CD4-positive, alpha-beta T cell (primary cell): Measurements from ENCODE around the gene MEGF11. TPM values are rescaled to one million over a fixed set of nuclear protein-coding genes. Genes with fewer than 3 reads are reported as not detected.

ENCODE experiments used
- ATAC-seq: fragments of 200-7000 bp; cut with Tn5 transposase; one replicate; pipeline ENCODE4 v1.10.0; 2022; ENCODE audit warnings: mild to moderate bottlenecking; ENCODE audit not compliant: poor library complexity
- CTCF ChIA-PET: fragments of 350-600 bp; sonication (Branson Sonifier 250); formaldehyde crosslinking; loops from one replicate; lab custom pipeline; 2021; ENCODE audit warnings: antibody characterized with exemption, inconsistent platforms; lab: Charles Lee
- POLR2A ChIA-PET: fragments of 350-600 bp; sonication (Branson Sonifier 250); formaldehyde crosslinking; loops from one replicate; lab custom pipeline; 2021; ENCODE audit warnings: antibody characterized with exemption, inconsistent platforms; lab: Charles Lee
- DNase-seq, 14 experiments: peaks; one replicate each; pipeline ENCODE4 v3.0.0-alpha.2; 2013 to 2020; ENCODE audit warnings: mixed read lengths in 2 of 14
- H3K27ac ChIP-seq, 2 donors: one replicate each; pipeline versions ENCODE4 v1.5.1 to v1.7.0; 2013; ENCODE audit warnings: low read length in 2 of 2, low read depth in 1 of 2, mild to moderate bottlenecking in 1 of 2
- H3K27me3 ChIP-seq, 2 experiments: 1 replicate in 1 of 2; 2 replicates in 1 of 2; pipeline versions ENCODE4 v1.6.1 to v1.7.0; 2013; ENCODE audit warnings: low read length in 2 of 2, control low read depth in 1 of 2, mild to moderate bottlenecking in 1 of 2, moderate library complexity in 1 of 2; ENCODE audit not compliant: insufficient read depth in 2 of 2, control insufficient read depth in 1 of 2
- H3K36me3 ChIP-seq: one replicate; pipeline ENCODE4 v1.6.1; 2013; ENCODE audit warnings: low read length, control low read depth; ENCODE audit not compliant: insufficient read depth
- H3K4me1 ChIP-seq: one replicate; pipeline ENCODE4 v1.6.1; 2013; ENCODE audit warnings: low read length, control low read depth; ENCODE audit not compliant: insufficient read depth
- H3K4me3 ChIP-seq: one replicate; pipeline ENCODE4 v1.5.1; 2013; ENCODE audit warnings: mild to moderate bottlenecking, low read length, moderate library complexity
- H3K9me3 ChIP-seq, 2 experiments: 1 replicate in 1 of 2; 2 replicates in 1 of 2; pipeline versions ENCODE4 v1.6.1 to v1.7.0; 2013; ENCODE audit warnings: low read length in 2 of 2, mild to moderate bottlenecking in 2 of 2, control low read depth in 1 of 2, moderate library complexity in 1 of 2; ENCODE audit not compliant: control insufficient read depth in 1 of 2, insufficient read depth in 1 of 2
- H3K27ac Mint-ChIP-seq: one replicate; pipeline ENCODE4 v1.8.0; 2020; ENCODE audit warnings: mixed read lengths
- H3K27me3 Mint-ChIP-seq: one replicate; pipeline ENCODE4 v1.8.0; 2021; ENCODE audit warnings: mixed read lengths
- H3K36me3 Mint-ChIP-seq: one replicate; pipeline ENCODE4 v1.8.0; 2021; ENCODE audit warnings: low read depth, mixed read lengths
- H3K4me1 Mint-ChIP-seq: one replicate; pipeline ENCODE4 v1.8.0; 2021; ENCODE audit warnings: low read depth, mixed read lengths
- H3K4me3 Mint-ChIP-seq: one replicate; pipeline ENCODE4 v1.8.0; 2020; ENCODE audit warnings: mild to moderate bottlenecking, mixed read lengths
- H3K9me3 Mint-ChIP-seq: one replicate; pipeline ENCODE4 v1.8.0; 2020; ENCODE audit warnings: mixed read lengths
- intact Hi-C, 2 experiments: fragments of 100-400 bp; cut with DNase I in 1 of 2; cut with micrococcal nuclease in 1 of 2; formaldehyde crosslinking; loops; one replicate each; pipeline versions ENCODE4 v1.15.1 to v1.9.0; 2023 to 2025; cut with DNase I, micrococcal nuclease
- total RNA-seq, 174 experiments: library from RNA in 2 of 174; stranded (reverse) in 2 of 174; gene quantifications; one replicate each; pipeline ENCODE4 v1.2.3 and lab custom pipeline; 2021 to 2026
- TF ChIP-seq, protein P1 (sequence below): fragments of 200-600 bp; IDR thresholded peaks from one replicate; pipeline ENCODE4 v1.8.0; 2022; ENCODE audit warnings: antibody characterized with exemption, mild to moderate bottlenecking

The MEGF11 gene
- total RNA-seq, 2 experiments from 2014 or later, result not detected

DNA sequence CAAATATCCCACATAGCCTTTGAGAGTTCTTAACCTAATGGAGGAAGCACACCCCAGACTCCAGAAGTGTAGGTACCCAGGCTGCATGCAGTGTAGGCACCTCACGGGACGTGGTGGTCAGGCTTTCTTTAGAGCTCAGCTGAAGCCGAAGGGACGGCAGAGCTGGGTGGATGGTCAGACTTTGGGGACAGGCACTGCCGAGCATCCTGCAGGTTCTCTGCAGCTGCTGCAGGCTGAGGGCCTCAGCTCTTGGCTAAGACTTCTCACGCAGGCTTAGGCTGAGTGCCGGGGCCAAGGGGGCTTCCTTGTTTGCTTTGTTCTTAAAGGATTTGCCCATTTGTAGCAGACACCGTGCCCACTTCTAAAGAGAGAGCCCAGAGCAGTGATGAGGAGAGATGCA, 207.2 kb downstream of the MEGF11 start:
- CTCF ChIA-PET, result no interaction called here

DNA sequence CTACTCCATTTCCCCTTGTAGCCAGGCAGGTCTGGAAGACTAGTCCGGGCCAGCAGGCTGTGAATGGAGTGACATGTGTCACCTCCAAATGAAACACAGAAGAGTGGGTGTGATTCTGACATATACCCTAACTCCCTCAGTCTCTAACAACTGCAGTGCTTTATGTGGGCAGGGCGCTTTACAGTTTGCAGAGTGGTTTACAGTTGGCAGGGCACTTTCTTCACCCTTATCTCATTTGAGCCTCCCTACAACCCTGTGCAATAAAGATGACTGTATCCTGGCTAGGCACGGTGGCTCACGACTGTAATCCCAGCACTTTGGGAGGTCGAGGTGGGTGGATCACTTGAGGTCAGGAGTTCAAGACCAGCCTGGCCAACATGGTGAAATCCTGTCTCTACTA, 208.0 kb downstream of the MEGF11 start:
- H3K27ac Mint-ChIP-seq, result no peak overlapping the region
- no peaks in the 10 kb centered on the region for H3K36me3 Mint-ChIP-seq
- intact Hi-C loops, result no loop called here
- Histone ChIP-seq H3K9me3 (no peaks in the 10 kb centered on the region), H3K4me3 (no peak overlapping the region), H3K27ac (no peak overlapping the region), H3K27me3 (peaks cover 3 to 4% of the 10 kb centered on the region in 2 experiments), H3K36me3 (no peaks in the 10 kb centered on the region), H3K4me1 (no peaks in the 10 kb centered on the region)
- DNase-seq (no peak), ATAC-seq (no peak)
- no peaks in the 10 kb centered on the region for H3K9me3 Mint-ChIP-seq
- H3K27me3 Mint-ChIP-seq, result peaks cover 18% of the 10 kb centered on the region
- POLR2A ChIA-PET, result no interaction called here
- no peaks in the 10 kb centered on the region for H3K4me1 Mint-ChIP-seq
- CTCF ChIA-PET, result no interaction called here
- TF ChIP-seq, protein P1, sequence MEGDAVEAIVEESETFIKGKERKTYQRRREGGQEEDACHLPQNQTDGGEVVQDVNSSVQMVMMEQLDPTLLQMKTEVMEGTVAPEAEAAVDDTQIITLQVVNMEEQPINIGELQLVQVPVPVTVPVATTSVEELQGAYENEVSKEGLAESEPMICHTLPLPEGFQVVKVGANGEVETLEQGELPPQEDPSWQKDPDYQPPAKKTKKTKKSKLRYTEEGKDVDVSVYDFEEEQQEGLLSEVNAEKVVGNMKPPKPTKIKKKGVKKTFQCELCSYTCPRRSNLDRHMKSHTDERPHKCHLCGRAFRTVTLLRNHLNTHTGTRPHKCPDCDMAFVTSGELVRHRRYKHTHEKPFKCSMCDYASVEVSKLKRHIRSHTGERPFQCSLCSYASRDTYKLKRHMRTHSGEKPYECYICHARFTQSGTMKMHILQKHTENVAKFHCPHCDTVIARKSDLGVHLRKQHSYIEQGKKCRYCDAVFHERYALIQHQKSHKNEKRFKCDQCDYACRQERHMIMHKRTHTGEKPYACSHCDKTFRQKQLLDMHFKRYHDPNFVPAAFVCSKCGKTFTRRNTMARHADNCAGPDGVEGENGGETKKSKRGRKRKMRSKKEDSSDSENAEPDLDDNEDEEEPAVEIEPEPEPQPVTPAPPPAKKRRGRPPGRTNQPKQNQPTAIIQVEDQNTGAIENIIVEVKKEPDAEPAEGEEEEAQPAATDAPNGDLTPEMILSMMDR, result no peak
- no peak overlapping the region for H3K4me3 Mint-ChIP-seq

More for the DNA sequence above, 207.2 kb downstream of the MEGF11 start:
- Histone ChIP-seq H3K4me1 (no peaks in the 10 kb centered on the region), H3K4me3 (no peak overlapping the region), H3K36me3 (no peaks in the 10 kb centered on the region), H3K9me3 (no peaks in the 10 kb centered on the region), H3K27ac (no peak overlapping the region), H3K27me3 (peaks cover 3 to 4% of the 10 kb centered on the region in 2 experiments)
- Mint-ChIP-seq H3K9me3 (no peaks in the 10 kb centered on the region), H3K36me3 (no peaks in the 10 kb centered on the region), H3K4me3 (no peak overlapping the region), H3K4me1 (no peaks in the 10 kb centered on the region), H3K27me3 (peaks cover 13% of the 10 kb centered on the region), H3K27ac (no peak overlapping the region)
- DNase-seq (no peak), ATAC-seq (no peak)
- TF ChIP-seq, protein P1, result no peak
- POLR2A ChIA-PET, result no interaction called here
- intact Hi-C loops, result no loop called here

DNA sequence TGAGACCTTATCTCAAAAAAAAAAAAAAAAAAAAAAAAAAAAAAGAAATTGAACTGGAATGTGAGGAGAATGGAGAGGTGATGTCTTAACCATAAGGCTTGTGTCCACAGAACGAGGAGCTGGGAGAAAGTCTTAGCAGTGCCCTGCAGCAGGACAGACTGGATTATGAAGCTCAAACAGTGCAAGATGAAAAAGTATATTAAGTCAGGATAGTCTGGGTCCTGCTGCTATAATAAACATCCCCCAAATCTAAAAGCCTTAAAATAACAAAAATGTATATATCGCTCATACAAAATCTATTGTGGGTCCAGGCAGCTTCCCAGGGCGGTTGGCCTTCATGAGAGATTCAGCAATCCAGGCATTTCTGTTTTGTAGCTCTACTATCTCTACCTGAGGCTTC, 208.7 kb downstream of the MEGF11 start:
- H3K27me3 Mint-ChIP-seq, result peaks cover 24% of the 10 kb centered on the region
- CTCF ChIA-PET, result no interaction called here
- H3K9me3 ChIP-seq, result no peaks in the 10 kb centered on the region
- ATAC-seq, result no peak
- no peak overlapping the region for H3K4me3 Mint-ChIP-seq
- TF ChIP-seq, protein P1, result no peak
- H3K27me3 ChIP-seq, result peaks cover 3 to 4% of the 10 kb centered on the region in 2 experiments
- no peak overlapping the region for H3K4me3 ChIP-seq
- intact Hi-C loops, result no loop called here
- H3K36me3 Mint-ChIP-seq, result no peaks in the 10 kb centered on the region
- H3K9me3 Mint-ChIP-seq, result no peaks in the 10 kb centered on the region
- H3K4me1 Mint-ChIP-seq, result no peaks in the 10 kb centered on the region
- POLR2A ChIA-PET, result no interaction called here
- DNase-seq, result no peak
- no peak overlapping the region for H3K27ac ChIP-seq
- no peaks in the 10 kb centered on the region for H3K36me3 ChIP-seq
- no peak overlapping the region for H3K27ac Mint-ChIP-seq
- H3K4me1 ChIP-seq, result no peaks in the 10 kb centered on the region
